GM23248 (cell line): ENCODE results near the gene AVP. TPM values are rescaled to one million over a fixed set of nuclear protein-coding genes. Genes with fewer than 3 reads are reported as not detected.

Experiments
- DNase-seq: peaks from one replicate; pipeline ENCODE4 v3.0.0-alpha.2; 2015
- H2AFZ ChIP-seq: fragments of 200-600 bp; sonication (generic); 2 replicates; pipeline ENCODE4 v1.6.1; 2016; ENCODE audit warnings: antibody characterized with exemption
- H3F3A ChIP-seq: fragments of 200-600 bp; sonication (generic); 2 replicates; pipeline ENCODE4 v1.6.1; 2016; ENCODE audit warnings: mild to moderate bottlenecking, antibody characterized with exemption, mixed run types; ENCODE audit not compliant: insufficient read depth
- H3K27ac ChIP-seq: fragments of 200-600 bp; sonication (generic); 2 replicates; pipeline ENCODE4 v1.5.1; 2016; ENCODE audit warnings: mild to moderate bottlenecking
- H3K27me3 ChIP-seq: fragments of 200-600 bp; sonication (generic); replicated peaks from 2 replicates; pipeline ENCODE4 v1.6.1; 2016; ENCODE audit warnings: mild to moderate bottlenecking; ENCODE audit not compliant: insufficient read depth
- H3K36me3 ChIP-seq: fragments of 200-600 bp; sonication (generic); 2 replicates; pipeline ENCODE4 v1.6.1; 2016; ENCODE audit warnings: low read depth, mild to moderate bottlenecking
- H3K4me1 ChIP-seq: fragments of 200-600 bp; sonication (generic); 2 replicates; pipeline ENCODE4 v1.6.1; 2016; ENCODE audit warnings: mild to moderate bottlenecking; ENCODE audit not compliant: insufficient read depth
- H3K4me2 ChIP-seq: fragments of 200-600 bp; sonication (generic); one replicate; pipeline ENCODE4 v1.6.1; 2016; ENCODE audit warnings: mild to moderate bottlenecking; ENCODE audit not compliant: unreplicated experiment
- H3K4me3 ChIP-seq: fragments of 200-600 bp; sonication (generic); 2 replicates; pipeline ENCODE4 v1.5.1; 2016; ENCODE audit warnings: mild to moderate bottlenecking
- H3K79me2 ChIP-seq: fragments of 200-600 bp; sonication (generic); 2 replicates; pipeline ENCODE4 v1.6.1; 2016; ENCODE audit warnings: mild to moderate bottlenecking; ENCODE audit not compliant: insufficient read depth
- H3K9ac ChIP-seq: fragments of 200-600 bp; sonication (generic); 2 replicates; pipeline ENCODE4 v1.6.1; 2016; ENCODE audit warnings: mild to moderate bottlenecking
- H3K9me2 ChIP-seq: fragments of 200-600 bp; sonication (generic); 2 replicates; pipeline ENCODE4 v1.6.1; 2016; ENCODE audit warnings: mixed run types, mild to moderate bottlenecking, moderate library complexity; ENCODE audit not compliant: insufficient read depth
- H3K9me3 ChIP-seq: fragments of 200-600 bp; sonication (generic); one replicate; pipeline ENCODE4 v1.6.1; 2017; ENCODE audit warnings: low read depth
- H4K20me1 ChIP-seq: fragments of 200-600 bp; sonication (generic); 2 replicates; pipeline ENCODE4 v1.6.0; 2016; ENCODE audit not compliant: insufficient read depth
- EZH2 ChIP-seq: fragments of 200-600 bp; sonication (generic); IDR thresholded peaks from 2 replicates; pipeline ENCODE4 v1.6.1; 2018; ENCODE audit warnings: antibody characterized with exemption, mild to moderate bottlenecking; ENCODE audit not compliant: insufficient read depth, poor library complexity, severe bottlenecking
- EZH2phosphoT487 ChIP-seq: fragments of 200-600 bp; sonication (generic); IDR thresholded peaks from 2 replicates; pipeline ENCODE4 v1.6.1; 2018; ENCODE audit warnings: antibody characterized with exemption, moderate library complexity, mild to moderate bottlenecking, low read depth; ENCODE audit not compliant: insufficient read depth
- WGBS, 2 experiments: methylation state at CpG; one replicate each; pipeline ENCODE4 v1.1.6; 2015 to 2017; ENCODE audit warnings: low lambda C conversion rate in 2 of 2, low coverage in 1 of 2; ENCODE audit errors: missing lambda C conversion rate in 2 of 2; 5-methylcytosine and 5-hydroxymethylcytosine counted together
- in situ Hi-C: fragments of 300-500 bp; cut with MboI; formaldehyde crosslinking; loops from 2 replicates; pipeline ENCODE4 v1.15.0; 2020
- polyA plus RNA-seq: library from polyadenylated mRNA; unstranded; fragments of >200 nt; fragmentation: Nextera tagmentation; extraction: Ambion mirVana; gene quantifications from 2 replicates; pipeline ENCODE4 v1.2.1, GENCODE V29; 2016
- total RNA-seq: library from RNA; depleted of rRNA; stranded (reverse); fragments of >200 nt; shearing (Covaris generic); gene quantifications from 2 replicates; pipeline ENCODE4 v1.2.3, GENCODE V29; 2014

AVP gene
- total and polyA plus RNA-seq, 2 experiments from 2014 or later: not detected

GRCh38 chr20:3101737-3102574 is 17.4 kb upstream of the AVP start:
- H3K79me2 ChIP-seq: no peaks in the 10 kb centered on the region
- TF ChIP-seq EZH2 (no peak), EZH2phosphoT487 (no peak)
- no peak for DNase-seq

GRCh38 chr20:3101251-3101650 is 16.7 kb upstream of the AVP start:
- no peak for TF ChIP-seq EZH2phosphoT487
- no peak for TF ChIP-seq EZH2
- no peak overlapping the region for H3K27ac ChIP-seq
- H3K9me3 ChIP-seq: no peaks in the 10 kb centered on the region
- no peaks in the 10 kb centered on the region for H3K4me1 ChIP-seq
- H3K4me3 ChIP-seq: no peak overlapping the region
- no peak overlapping the region for H2AFZ ChIP-seq
- no peaks in the 10 kb centered on the region for H3K36me3 ChIP-seq
- WGBS, 2 experiments: 77 to 86% methylated on average over 6 of the region's 6 CpGs
- in situ Hi-C loops: no loop called here
- H4K20me1 ChIP-seq: no peaks in the 10 kb centered on the region
- H3K4me2 ChIP-seq: no peak overlapping the region
- 0 out of 2 replicates have a peak, but pooled peaks cover 8% of the 10 kb centered on the region for H3F3A ChIP-seq
- H3K79me2 ChIP-seq: no peaks in the 10 kb centered on the region
- no peak for DNase-seq
- H3K27me3 ChIP-seq: no peaks in the 10 kb centered on the region
- H3K9me2 ChIP-seq: no peaks in the 10 kb centered on the region
- H3K9ac ChIP-seq: no peak overlapping the region

More at GRCh38 chr20:3101737-3102574, 17.4 kb upstream of the AVP start:
- Histone ChIP-seq H3K36me3 (no peaks in the 10 kb centered on the region; the same call in 1 of the 2 replicates), H3K4me1 (no peaks in the 10 kb centered on the region), H3F3A (0 out of 2 replicates have a peak, but pooled peaks cover 8% of the 10 kb centered on the region), H4K20me1 (no peaks in the 10 kb centered on the region), H3K4me2 (no peak overlapping the region), H3K9me3 (no peaks in the 10 kb centered on the region), H3K27ac (no peak overlapping the region), H3K27me3 (no peaks in the 10 kb centered on the region), H3K9ac (no peak overlapping the region), H3K9me2 (no peaks in the 10 kb centered on the region), H2AFZ (no peak overlapping the region), H3K4me3 (no peak overlapping the region)
- in situ Hi-C loops: no loop called here
- 77 to 79% methylated on average over 21 of the region's 21 CpGs for WGBS, 2 experiments

- Histone ChIP-seq H2AFZ (no peak overlapping the region), H3K79me2 (no peaks in the 10 kb centered on the region), H3F3A (0 out of 2 replicates have a peak, but pooled peaks cover 8% of the 10 kb centered on the region), H3K9ac (no peak overlapping the region), H3K9me3 (no peaks in the 10 kb centered on the region), H3K4me1 (no peaks in the 10 kb centered on the region), H3K27ac (no peak overlapping the region), H3K36me3 (no peaks in the 10 kb centered on the region), H3K4me2 (no peak overlapping the region), H3K4me3 (no peak overlapping the region), H4K20me1 (no peaks in the 10 kb centered on the region), H3K9me2 (no peaks in the 10 kb centered on the region), H3K27me3 (no peaks in the 10 kb centered on the region)
- WGBS, 2 experiments: 61 to 62% methylated on average over 7 of the region's 7 CpGs
- in situ Hi-C loops: no loop called here
- DNase-seq: no peak
- TF ChIP-seq EZH2phosphoT487: no peak
- no peak for TF ChIP-seq EZH2
These were observed 16.0 kb upstream of the AVP start for GRCh38 chr20:3100480-3100879.

GRCh38 chr20:3094848-3095629 is 10.5 kb upstream of the AVP start:
- H3K4me3 ChIP-seq: no peak overlapping the region
- TF ChIP-seq EZH2 (no peak), EZH2phosphoT487 (no peak)
- WGBS, 2 experiments: 80 to 85% methylated on average over 12 to 13 of the region's 13 CpGs

More at GRCh38 chr20:3094848-3095629, 10.5 kb upstream of the AVP start:
- Histone ChIP-seq H3K36me3 (no peaks in the 10 kb centered on the region), H3K79me2 (no peaks in the 10 kb centered on the region), H3K27ac (no peak overlapping the region), H3K4me1 (no peaks in the 10 kb centered on the region), H3K27me3 (peaks cover 4% of the 10 kb centered on the region; the same call in 1 of the 2 replicates), H3K9me3 (no peaks in the 10 kb centered on the region), H3K9me2 (no peaks in the 10 kb centered on the region), H4K20me1 (no peaks in the 10 kb centered on the region), H3F3A (no peaks in the 10 kb centered on the region), H2AFZ (no peak overlapping the region), H3K9ac (no peak overlapping the region), H3K4me2 (no peak overlapping the region)
- in situ Hi-C loops: no loop called here
- DNase-seq: no peak
